H9 (cell line): ENCODE measurements around the gene NDUFB10. TPM values are rescaled to one million over a fixed set of nuclear protein-coding genes. Genes with fewer than 3 reads are reported as not detected.
A peak's percentile ranks its signal among the peaks of the same experiment; 100 is the strongest.

ENCODE experiments used
- DNase-seq: peaks from one replicate; pipeline ENCODE4 v3.0.0-alpha.2; 2017
- H2AFZ ChIP-seq: one replicate; pipeline ENCODE4 v1.6.1; 2013; ENCODE audit warnings: mild to moderate bottlenecking, low read length, control low read depth, moderate library complexity
- H2AK5ac ChIP-seq: 2 replicates; pipeline ENCODE4 v1.6.1; 2013; ENCODE audit warnings: low read length, control low read depth, mixed read lengths; ENCODE audit not compliant: insufficient read length
- H2BK120ac ChIP-seq: one replicate; pipeline ENCODE4 v1.6.1; 2013; ENCODE audit warnings: low read depth, mild to moderate bottlenecking, low read length, control low read depth, inconsistent platforms; ENCODE audit not compliant: poor library complexity, severe bottlenecking
- H2BK12ac ChIP-seq: 2 replicates; pipeline ENCODE4 v1.6.1; 2013; ENCODE audit warnings: low read length, control low read depth, mixed read lengths, low read depth; ENCODE audit not compliant: insufficient read length
- H2BK15ac ChIP-seq: 2 replicates; pipeline ENCODE4 v1.6.1; 2013; ENCODE audit warnings: low read depth, low read length, control low read depth
- H2BK20ac ChIP-seq: one replicate; pipeline ENCODE4 v1.6.1; 2013; ENCODE audit warnings: low read depth, mild to moderate bottlenecking, low read length, control low read depth, inconsistent platforms; ENCODE audit not compliant: poor library complexity, severe bottlenecking
- H2BK5ac ChIP-seq: 2 replicates; pipeline ENCODE4 v1.6.1; 2013; ENCODE audit warnings: low read length, control low read depth, mixed read lengths; ENCODE audit not compliant: insufficient read length
- H3K14ac ChIP-seq: 2 replicates; pipeline ENCODE4 v1.6.1; 2013; ENCODE audit warnings: low read length, control low read depth; ENCODE audit not compliant: insufficient read depth
- H3K18ac ChIP-seq: 2 replicates; pipeline ENCODE4 v1.6.1; 2013; ENCODE audit warnings: low read depth, mild to moderate bottlenecking, mixed read lengths, low read length, control low read depth; ENCODE audit not compliant: insufficient read length
- H3K23ac ChIP-seq: 2 replicates; pipeline ENCODE4 v1.6.1; 2013; ENCODE audit warnings: low read length, control low read depth, mixed read lengths, low read depth; ENCODE audit not compliant: insufficient read length
- H3K23me2 ChIP-seq: 2 replicates; pipeline ENCODE4 v1.6.1; 2013; ENCODE audit warnings: low read depth, mild to moderate bottlenecking, mixed read lengths, low read length, control low read depth; ENCODE audit not compliant: insufficient read length, poor library complexity, severe bottlenecking
- H3K27ac ChIP-seq: 2 replicates; pipeline ENCODE4 v1.5.1; 2013; ENCODE audit warnings: low read length, control low read depth, mixed read lengths, low read depth; ENCODE audit not compliant: insufficient read length
- H3K27me3 ChIP-seq: 2 replicates; pipeline ENCODE4 v1.6.1; 2013; ENCODE audit warnings: low read length, control low read depth, inconsistent platforms; ENCODE audit not compliant: insufficient read depth
- H3K4ac ChIP-seq: 2 replicates; pipeline ENCODE4 v1.6.1; 2013; ENCODE audit warnings: low read depth, mild to moderate bottlenecking, control low read depth, inconsistent platforms, low read length, moderate library complexity
- H3K4me1 ChIP-seq: 2 replicates; pipeline ENCODE4 v1.6.1; 2013; ENCODE audit warnings: low read length, control low read depth, inconsistent platforms; ENCODE audit not compliant: insufficient read depth
- H3K4me2 ChIP-seq: 2 replicates; pipeline ENCODE4 v1.6.1; 2013; ENCODE audit warnings: low read length, control low read depth, mixed read lengths; ENCODE audit not compliant: insufficient read length, insufficient read depth
- H3K56ac ChIP-seq: 2 replicates; pipeline ENCODE4 v1.6.1; 2013; ENCODE audit warnings: low read depth, mild to moderate bottlenecking, mixed read lengths, low read length, control low read depth; ENCODE audit not compliant: insufficient read length
- H3K79me1 ChIP-seq: 2 replicates; pipeline ENCODE4 v1.6.1; 2013; ENCODE audit warnings: low read depth, mild to moderate bottlenecking, moderate library complexity, low read length, control low read depth, inconsistent platforms; ENCODE audit not compliant: insufficient read depth, poor library complexity, severe bottlenecking
- H3K79me2 ChIP-seq: 2 replicates; pipeline ENCODE4 v1.6.1; 2013; ENCODE audit warnings: low read length, control low read depth, inconsistent platforms; ENCODE audit not compliant: insufficient read depth
- H3K9ac ChIP-seq: 2 replicates; pipeline ENCODE4 v1.6.1; 2013; ENCODE audit warnings: low read length, control low read depth, mixed read lengths; ENCODE audit not compliant: insufficient read length; ENCODE audit errors: extremely low read depth
- H3K9me3 ChIP-seq: one replicate; pipeline ENCODE4 v1.6.1; 2013; ENCODE audit warnings: low read depth, low read length, inconsistent platforms; ENCODE audit not compliant: control insufficient read depth
- H3T11ph ChIP-seq: one replicate; pipeline ENCODE4 v1.6.1; 2013; ENCODE audit warnings: mild to moderate bottlenecking, low read length, control low read depth, inconsistent platforms
- H4K20me1 ChIP-seq: one replicate; pipeline ENCODE4 v1.6.1; 2013; ENCODE audit not compliant: control insufficient read depth, insufficient read length, insufficient read depth
- H4K5ac ChIP-seq: 2 replicates; pipeline ENCODE4 v1.6.1; 2013; ENCODE audit warnings: low read depth, mild to moderate bottlenecking, mixed read lengths, low read length, control low read depth; ENCODE audit not compliant: insufficient read length
- H4K8ac ChIP-seq: replicated peaks from 2 replicates; pipeline ENCODE4 v1.6.1; 2013; ENCODE audit warnings: low read length, control low read depth, mixed read lengths, low read depth; ENCODE audit not compliant: insufficient read length
- H4K91ac ChIP-seq: 2 replicates; pipeline ENCODE4 v1.6.1; 2013; ENCODE audit warnings: low read depth, mild to moderate bottlenecking, moderate library complexity, mixed read lengths, low read length, control low read depth; ENCODE audit not compliant: insufficient read length
- H3K27ac Mint-ChIP-seq, 3 experiments: 2 replicates in 2 of 3; 3 replicates in 1 of 3; pipeline ENCODE4 v1.8.0; 2020 to 2021; ENCODE audit warnings: mixed read lengths in 3 of 3, mild to moderate bottlenecking in 1 of 3, moderate library complexity in 1 of 3
- H3K27me3 Mint-ChIP-seq: 2 replicates; pipeline ENCODE4 v1.8.0; 2021; ENCODE audit warnings: low read depth, mild to moderate bottlenecking, moderate library complexity, mixed read lengths
- H3K36me3 Mint-ChIP-seq, 3 experiments: 2 replicates in 2 of 3; 3 replicates in 1 of 3; pipeline ENCODE4 v1.8.0; 2020 to 2021; ENCODE audit warnings: low read depth in 3 of 3, mixed read lengths in 3 of 3; ENCODE audit not compliant: insufficient read depth in 1 of 3
- H3K4me1 Mint-ChIP-seq, 2 experiments: 2 replicates each; pipeline ENCODE4 v1.8.0; 2020; ENCODE audit warnings: mixed read lengths in 2 of 2
- H3K4me3 Mint-ChIP-seq, 2 experiments: 2 replicates in 1 of 2; 3 replicates in 1 of 2; pipeline ENCODE4 v1.8.0; 2020 to 2021; ENCODE audit warnings: mild to moderate bottlenecking in 2 of 2, mixed read lengths in 2 of 2, moderate library complexity in 1 of 2
- H3K9me3 Mint-ChIP-seq, 2 experiments: 2 replicates in 1 of 2; 3 replicates in 1 of 2; pipeline ENCODE4 v1.8.0; 2020; ENCODE audit warnings: mild to moderate bottlenecking in 2 of 2, mixed read lengths in 2 of 2, moderate library complexity in 1 of 2
- WGBS: extraction: QIAGEN DNeasy Blood & Tissue Kit; methylation state at CpG from one replicate; pipeline ENCODE4 v1.1.7; 2013; ENCODE audit warnings: missing lambda C conversion rate, low lambda C conversion rate, mixed read lengths; ENCODE audit not compliant: insufficient read length; ENCODE audit errors: extremely low coverage; 5-methylcytosine and 5-hydroxymethylcytosine counted together
- total RNA-seq: library from RNA; stranded (reverse); gene quantifications from 2 replicates; pipeline ENCODE4 v1.2.1, GENCODE V29; 2021
- TF ChIP-seq, protein P1 (sequence below): fragments of 200-600 bp; sonication (generic); conservative IDR thresholded peaks from 3 replicates; pipeline ENCODE4 v1.8.0; 2021; ENCODE audit warnings: antibody characterized with exemption, mild to moderate bottlenecking

Gene NDUFB10
- total RNA-seq, 1 experiment from 2014 or later = 191 TPM

GRCh38 chr16:1941162-1942046 lies 17.9 kb upstream of the NDUFB10 start:
- no CpG with 5 or more reads among the region's 30 CpGs for WGBS
- H2BK12ac ChIP-seq = no peak overlapping the region
- no peak overlapping the region for H3T11ph ChIP-seq
- no peak overlapping the region for H3K4ac ChIP-seq
- H4K5ac ChIP-seq = no peak overlapping the region
- no peak overlapping the region for H2BK15ac ChIP-seq
- no peaks in the 10 kb centered on the region; the same call in 1 of the 2 replicates for H3K27me3 Mint-ChIP-seq
- no peaks in the 10 kb centered on the region for H3K79me1 ChIP-seq
- TF ChIP-seq, protein P1, sequence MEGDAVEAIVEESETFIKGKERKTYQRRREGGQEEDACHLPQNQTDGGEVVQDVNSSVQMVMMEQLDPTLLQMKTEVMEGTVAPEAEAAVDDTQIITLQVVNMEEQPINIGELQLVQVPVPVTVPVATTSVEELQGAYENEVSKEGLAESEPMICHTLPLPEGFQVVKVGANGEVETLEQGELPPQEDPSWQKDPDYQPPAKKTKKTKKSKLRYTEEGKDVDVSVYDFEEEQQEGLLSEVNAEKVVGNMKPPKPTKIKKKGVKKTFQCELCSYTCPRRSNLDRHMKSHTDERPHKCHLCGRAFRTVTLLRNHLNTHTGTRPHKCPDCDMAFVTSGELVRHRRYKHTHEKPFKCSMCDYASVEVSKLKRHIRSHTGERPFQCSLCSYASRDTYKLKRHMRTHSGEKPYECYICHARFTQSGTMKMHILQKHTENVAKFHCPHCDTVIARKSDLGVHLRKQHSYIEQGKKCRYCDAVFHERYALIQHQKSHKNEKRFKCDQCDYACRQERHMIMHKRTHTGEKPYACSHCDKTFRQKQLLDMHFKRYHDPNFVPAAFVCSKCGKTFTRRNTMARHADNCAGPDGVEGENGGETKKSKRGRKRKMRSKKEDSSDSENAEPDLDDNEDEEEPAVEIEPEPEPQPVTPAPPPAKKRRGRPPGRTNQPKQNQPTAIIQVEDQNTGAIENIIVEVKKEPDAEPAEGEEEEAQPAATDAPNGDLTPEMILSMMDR = peak; percentile 56
- no peak overlapping the region for H3K23ac ChIP-seq
- peak; percentile 75 for DNase-seq
- H3K79me2 ChIP-seq = no peaks in the 10 kb centered on the region
- H3K27ac Mint-ChIP-seq = no peak overlapping the region
- H3K4me3 Mint-ChIP-seq = peak overlapping the region; percentile 88 to 93
- H2AK5ac ChIP-seq = no peak overlapping the region
- H3K9me3 Mint-ChIP-seq = no peaks in the 10 kb centered on the region
- no peak overlapping the region for H3K27ac ChIP-seq
- H2BK5ac ChIP-seq = no peak overlapping the region
- H3K23me2 ChIP-seq = peaks cover 7% of the 10 kb centered on the region
- H4K91ac ChIP-seq = no peak overlapping the region
- peaks cover 15 to 23% of the 10 kb centered on the region in 2 experiments for H3K4me1 Mint-ChIP-seq
- no peaks in the 10 kb centered on the region for H3K27me3 ChIP-seq
- peaks cover 10 to 28% (median 17%) of the 10 kb centered on the region in 3 experiments; a peak in 6 of 7 replicates for H3K36me3 Mint-ChIP-seq
- no peak overlapping the region for H3K18ac ChIP-seq
- H3K4me1 ChIP-seq = peaks cover 4% of the 10 kb centered on the region; the same call in 1 of the 2 replicates
- no peak overlapping the region for H2BK20ac ChIP-seq
- no peak overlapping the region for H3K56ac ChIP-seq
- no peaks in the 10 kb centered on the region for H3K9me3 ChIP-seq
- H2AFZ ChIP-seq = no peak overlapping the region
- no peak overlapping the region for H4K8ac ChIP-seq
- no peak overlapping the region for H3K14ac ChIP-seq
- no peak overlapping the region for H3K9ac ChIP-seq
- H3K4me2 ChIP-seq = peak overlapping the region; percentile 55
- no peak overlapping the region for H2BK120ac ChIP-seq
- no peaks in the 10 kb centered on the region for H4K20me1 ChIP-seq
